ENCODE results near the gene DEAF1. TPM values are rescaled to one million over a fixed set of nuclear protein-coding genes. Genes with fewer than 3 reads are reported as not detected.

Gene DEAF1
- total RNA-seq, 2 experiments from 2014 or later = 68.4 to 79.6 TPM

- no peak for TF ChIP-seq CTCF (IDR thresholded peaks at IDR 0.05)
- Histone ChIP-seq H3K27ac (ENCODE audit: low read depth in 1 of 2, low read length in 2 of 2) (no peak overlapping the region), H3K9me3 (ENCODE audit: control insufficient read depth in 1 of 2, insufficient read depth in 1 of 2, low read length in 2 of 2) (no peaks in the 10 kb centered on the region), H3K27me3 (ENCODE audit: control insufficient read depth in 1 of 2, insufficient read depth in 2 of 2, low read length in 2 of 2) (no peaks in the 10 kb centered on the region), H3K36me3 (ENCODE audit: insufficient read depth, low read length) (peaks cover 92% of the 10 kb centered on the region), H3K4me3 (ENCODE audit: low read length) (no peak overlapping the region), H3K4me1 (ENCODE audit: insufficient read depth, low read length) (no peaks in the 10 kb centered on the region)
- Mint-ChIP-seq H3K9me3 (no peaks in the 10 kb centered on the region), H3K27ac (no peak overlapping the region), H3K27me3 (no peaks in the 10 kb centered on the region), H3K4me1 (ENCODE audit: low read depth) (peaks cover 3% of the 10 kb centered on the region), H3K4me3 (no peak overlapping the region), H3K36me3 (ENCODE audit: low read depth) (peaks cover 58% of the 10 kb centered on the region)
- no peak for ATAC-seq (ENCODE audit: poor library complexity)
- DNase-seq = peak in 1 of 14 experiments; percentile 23
- ChIA-PET POLR2A (interaction anchor here (0.6 kb wide), 1 partner anchor 1791 kb away, joined by 3 read pairs; no protein-coding TSS in a partner anchor), CTCF (interaction anchor here (0.6 kb wide), 1 partner anchor 59 kb away, joined by 3 read pairs; no protein-coding TSS in a partner anchor)
- intact Hi-C loops (cut with DNase I, micrococcal nuclease) = no loop called here
Measured at GRCh38 chr11:607020-607780, 87.8 kb downstream of the DEAF1 start.

GRCh38 chr11:606245-606644, 88.8 kb downstream of the DEAF1 start:
- Mint-ChIP-seq H3K36me3 (ENCODE audit: low read depth) (peaks cover 58% of the 10 kb centered on the region), H3K27ac (no peak overlapping the region), H3K4me3 (no peak overlapping the region), H3K9me3 (no peaks in the 10 kb centered on the region), H3K27me3 (no peaks in the 10 kb centered on the region), H3K4me1 (ENCODE audit: low read depth) (no peaks in the 10 kb centered on the region)
- ATAC-seq (ENCODE audit: poor library complexity) = no peak
- no peak overlapping the region for H3K27ac ChIP-seq (ENCODE audit: low read depth in 1 of 2, low read length in 2 of 2)
- ChIA-PET CTCF (no interaction called here), POLR2A (interaction anchor here (0.6 kb wide), 1 partner anchor 1792 kb away, joined by 3 read pairs; no protein-coding TSS in a partner anchor)
- peaks cover 93% of the 10 kb centered on the region for H3K36me3 ChIP-seq (ENCODE audit: insufficient read depth, low read length)
- H3K4me3 ChIP-seq (ENCODE audit: low read length) = no peak overlapping the region
- H3K27me3 ChIP-seq (ENCODE audit: control insufficient read depth in 1 of 2, insufficient read depth in 2 of 2, low read length in 2 of 2) = no peaks in the 10 kb centered on the region
- no peaks in the 10 kb centered on the region for H3K9me3 ChIP-seq (ENCODE audit: control insufficient read depth in 1 of 2, insufficient read depth in 1 of 2, low read length in 2 of 2)
- no peak for DNase-seq
- no peaks in the 10 kb centered on the region for H3K4me1 ChIP-seq (ENCODE audit: insufficient read depth, low read length)
- intact Hi-C loops (cut with DNase I, micrococcal nuclease) = no loop called here
- TF ChIP-seq CTCF (IDR thresholded peaks at IDR 0.05) = no peak

- no peak overlapping the region for H3K27ac Mint-ChIP-seq
- ChIA-PET POLR2A (no interaction called here), CTCF (no interaction called here)
- peaks cover 53% of the 10 kb centered on the region for H3K36me3 Mint-ChIP-seq (ENCODE audit: low read depth)
- intact Hi-C loops (cut with DNase I, micrococcal nuclease) = no loop called here
- no peak overlapping the region for H3K4me3 Mint-ChIP-seq
- ATAC-seq (ENCODE audit: poor library complexity) = no peak
- H3K4me1 ChIP-seq (ENCODE audit: insufficient read depth, low read length) = no peaks in the 10 kb centered on the region
- no peaks in the 10 kb centered on the region for H3K9me3 Mint-ChIP-seq
- no peak overlapping the region for H3K4me3 ChIP-seq (ENCODE audit: low read length)
- H3K27me3 ChIP-seq (ENCODE audit: control insufficient read depth in 1 of 2, insufficient read depth in 2 of 2, low read length in 2 of 2) = no peaks in the 10 kb centered on the region
- H3K27ac ChIP-seq (ENCODE audit: low read depth in 1 of 2, low read length in 2 of 2) = no peak overlapping the region
- H3K27me3 Mint-ChIP-seq = no peaks in the 10 kb centered on the region
- TF ChIP-seq CTCF (IDR thresholded peaks at IDR 0.05) = no peak
- no peaks in the 10 kb centered on the region for H3K9me3 ChIP-seq (ENCODE audit: control insufficient read depth in 1 of 2, insufficient read depth in 1 of 2, low read length in 2 of 2)
- DNase-seq = no peak
- H3K4me1 Mint-ChIP-seq (ENCODE audit: low read depth) = no peaks in the 10 kb centered on the region
- peaks cover 89% of the 10 kb centered on the region for H3K36me3 ChIP-seq (ENCODE audit: insufficient read depth, low read length)
Measured at GRCh38 chr11:605286-606129, 89.5 kb downstream of the DEAF1 start.

Measured in CD4-positive, alpha-beta T cell (primary cell).